ENCODE data around the gene USHBP1.

USHBP1 gene

GRCh38 chr19:17225053-17225452 lies 39.5 kb downstream of the USHBP1 start:
- Histone ChIP-seq H3K9ac (ENCODE audit: low read length) (no peak overlapping the region), H3K27ac (ENCODE audit: low read depth, low read length, poor library complexity, severe bottlenecking) (no peak overlapping the region), H3K4me2 (ENCODE audit: low read length) (no peak overlapping the region), H3K36me3 (ENCODE audit: insufficient read depth, low read length) (peaks cover 6% of the 10 kb centered on the region; the same call in 1 of the 2 replicates), H3K4me3 (ENCODE audit: low read depth, low read length, poor library complexity, severe bottlenecking) (no peak overlapping the region), H3K4me1 (ENCODE audit: insufficient read depth, low read length, severe bottlenecking) (peaks cover 21% of the 10 kb centered on the region), H3K27me3 (ENCODE audit: insufficient read depth, low read length) (no peaks in the 10 kb centered on the region), H4K20me1 (ENCODE audit: insufficient read depth, low read length) (no peaks in the 10 kb centered on the region), H3K79me2 (ENCODE audit: insufficient read depth, low read length) (no peaks in the 10 kb centered on the region), H2AFZ (ENCODE audit: low read length) (no peak overlapping the region), H3K9me2 (ENCODE audit: low read depth, low read length) (no peaks in the 10 kb centered on the region), H3F3A (ENCODE audit: insufficient read depth, low read length) (no peaks in the 10 kb centered on the region), H3K9me3 (ENCODE audit: low read length) (no peaks in the 10 kb centered on the region)
- no peak for TF ChIP-seq EZH2 (IDR thresholded peaks at IDR 0.05; ENCODE audit: borderline replicate concordance, low read length)
- no peak for TF ChIP-seq CTCF (IDR thresholded peaks at IDR 0.05; ENCODE audit: low read length)

GRCh38 chr19:17220207-17220758 lies 44.3 kb downstream of the USHBP1 start:
- H3F3A ChIP-seq (ENCODE audit: insufficient read depth, low read length) = no peaks in the 10 kb centered on the region
- no peak overlapping the region for H3K4me3 ChIP-seq (ENCODE audit: low read depth, low read length, poor library complexity, severe bottlenecking)
- TF ChIP-seq CTCF (IDR thresholded peaks at IDR 0.05; ENCODE audit: low read length) (no peak), EZH2 (IDR thresholded peaks at IDR 0.05; ENCODE audit: borderline replicate concordance, low read length) (no peak)
- no peak overlapping the region for H3K9ac ChIP-seq (ENCODE audit: low read length)
- H3K36me3 ChIP-seq (ENCODE audit: insufficient read depth, low read length) = peaks cover 23% of the 10 kb centered on the region
- no peak overlapping the region for H3K27ac ChIP-seq (ENCODE audit: low read depth, low read length, poor library complexity, severe bottlenecking)
- no peaks in the 10 kb centered on the region for H4K20me1 ChIP-seq (ENCODE audit: insufficient read depth, low read length)
- H3K79me2 ChIP-seq (ENCODE audit: insufficient read depth, low read length) = no peaks in the 10 kb centered on the region
- H3K9me2 ChIP-seq (ENCODE audit: low read depth, low read length) = no peaks in the 10 kb centered on the region
- peaks cover 5% of the 10 kb centered on the region for H3K4me1 ChIP-seq (ENCODE audit: insufficient read depth, low read length, severe bottlenecking)
- no peaks in the 10 kb centered on the region for H3K9me3 ChIP-seq (ENCODE audit: low read length)
- no peaks in the 10 kb centered on the region for H3K27me3 ChIP-seq (ENCODE audit: insufficient read depth, low read length)
- no peak overlapping the region for H2AFZ ChIP-seq (ENCODE audit: low read length)
- no peak overlapping the region for H3K4me2 ChIP-seq (ENCODE audit: low read length)

- Histone ChIP-seq H3F3A (ENCODE audit: insufficient read depth, low read length) (no peaks in the 10 kb centered on the region), H3K9me3 (ENCODE audit: low read length) (no peaks in the 10 kb centered on the region), H3K27ac (ENCODE audit: low read depth, low read length, poor library complexity, severe bottlenecking) (no peak overlapping the region), H3K4me3 (ENCODE audit: low read depth, low read length, poor library complexity, severe bottlenecking) (no peak overlapping the region), H3K27me3 (ENCODE audit: insufficient read depth, low read length) (no peaks in the 10 kb centered on the region), H3K36me3 (ENCODE audit: insufficient read depth, low read length) (peaks cover 23% of the 10 kb centered on the region), H3K4me1 (ENCODE audit: insufficient read depth, low read length, severe bottlenecking) (peaks cover 13% of the 10 kb centered on the region), H4K20me1 (ENCODE audit: insufficient read depth, low read length) (no peaks in the 10 kb centered on the region), H3K4me2 (ENCODE audit: low read length) (no peak overlapping the region), H2AFZ (ENCODE audit: low read length) (no peak overlapping the region), H3K9ac (ENCODE audit: low read length) (no peak overlapping the region), H3K79me2 (ENCODE audit: insufficient read depth, low read length) (no peaks in the 10 kb centered on the region), H3K9me2 (ENCODE audit: low read depth, low read length) (no peaks in the 10 kb centered on the region)
- TF ChIP-seq EZH2 (IDR thresholded peaks at IDR 0.05; ENCODE audit: borderline replicate concordance, low read length) = no peak
- no peak for TF ChIP-seq CTCF (IDR thresholded peaks at IDR 0.05; ENCODE audit: low read length)
These were observed 45.3 kb downstream of the USHBP1 start for GRCh38 chr19:17219286-17219685.

Measured in OCI-LY1 (cell line).